Activated naive CD4-positive, alpha-beta T cell treated with anti-CD3 and anti-CD28 coated beads, Interleukin-2, amount 10 ng/mL, durations not matched to agents 7 days and 5 days (primary cell): ENCODE results near the gene CALML6.

Experiments used
- CTCF ChIA-PET: fragments of 350-600 bp; sonication (Branson Sonifier 250); formaldehyde crosslinking; loops from one replicate; lab custom pipeline; 2021; ENCODE audit warnings: antibody characterized with exemption; lab: Charles Lee
- DNase-seq: peaks from one replicate; pipeline ENCODE4 v3.0.0-alpha.2; 2020
- H3K27ac Mint-ChIP-seq: one replicate; pipeline ENCODE4 v1.8.0; 2021; ENCODE audit warnings: mild to moderate bottlenecking, moderate library complexity, mixed read lengths
- H3K27me3 Mint-ChIP-seq: one replicate; pipeline ENCODE4 v1.8.0; 2021; ENCODE audit warnings: mild to moderate bottlenecking, mixed read lengths
- H3K36me3 Mint-ChIP-seq: one replicate; pipeline ENCODE4 v1.8.0; 2021; ENCODE audit warnings: mixed read lengths
- H3K4me1 Mint-ChIP-seq: one replicate; pipeline ENCODE4 v1.8.0; 2021; ENCODE audit warnings: mixed read lengths
- H3K4me3 Mint-ChIP-seq: one replicate; pipeline ENCODE4 v1.8.0; 2021; ENCODE audit warnings: mild to moderate bottlenecking, moderate library complexity, mixed read lengths
- H3K9me3 Mint-ChIP-seq: one replicate; pipeline ENCODE4 v1.8.0; 2021; ENCODE audit warnings: mixed read lengths

Gene CALML6

GRCh38 chr1:1943834-1944570 lies 28.9 kb downstream of the CALML6 start:
- Mint-ChIP-seq H3K27me3 (peaks cover 4% of the 10 kb centered on the region), H3K36me3 (no peaks in the 10 kb centered on the region), H3K4me3 (no peak overlapping the region), H3K9me3 (no peaks in the 10 kb centered on the region), H3K27ac (no peak overlapping the region), H3K4me1 (no peaks in the 10 kb centered on the region)
- peak; percentile 68 for DNase-seq
- CTCF ChIA-PET, result interaction anchor here (0.7 to 2.8 kb wide), 3 partner anchors 9 to 101 kb away, joined by 3 to 33 read pairs (median 4); no protein-coding TSS in a partner anchor

GRCh38 chr1:1945782-1946393 lies 30.8 kb downstream of the CALML6 start:
- Mint-ChIP-seq H3K4me3 (no peak overlapping the region), H3K9me3 (peaks cover 6% of the 10 kb centered on the region), H3K27me3 (peaks cover 4% of the 10 kb centered on the region), H3K4me1 (no peaks in the 10 kb centered on the region), H3K27ac (no peak overlapping the region), H3K36me3 (no peaks in the 10 kb centered on the region)
- no peak for DNase-seq
- CTCF ChIA-PET, result interaction anchor here (0.7 kb wide), 1 partner anchor 99 kb away, joined by 3 read pairs; no protein-coding TSS in a partner anchor

GRCh38 chr1:1946540-1946939 lies 31.5 kb downstream of the CALML6 start:
- H3K4me3 Mint-ChIP-seq, result no peak overlapping the region
- H3K36me3 Mint-ChIP-seq, result no peaks in the 10 kb centered on the region
- CTCF ChIA-PET, result interaction anchor here (0.7 kb wide), 1 partner anchor 98 kb away, joined by 3 read pairs; no protein-coding TSS in a partner anchor
- DNase-seq, result no peak
- H3K9me3 Mint-ChIP-seq, result peaks cover 13% of the 10 kb centered on the region
- H3K27ac Mint-ChIP-seq, result no peak overlapping the region
- peaks cover 4% of the 10 kb centered on the region for H3K27me3 Mint-ChIP-seq
- H3K4me1 Mint-ChIP-seq, result no peaks in the 10 kb centered on the region

- Mint-ChIP-seq H3K4me3 (no peak overlapping the region), H3K9me3 (peaks cover 15% of the 10 kb centered on the region), H3K27ac (no peak overlapping the region), H3K27me3 (peaks cover 4% of the 10 kb centered on the region), H3K36me3 (no peaks in the 10 kb centered on the region), H3K4me1 (no peaks in the 10 kb centered on the region)
- CTCF ChIA-PET, result interaction anchor here (0.8 to 1.6 kb wide), 2 partner anchors 97 to 99 kb away, joined by 3 to 7 read pairs; no protein-coding TSS in a partner anchor
- DNase-seq, result no peak
These were observed 32.4 kb downstream of the CALML6 start for GRCh38 chr1:1947493-1947892.

- Mint-ChIP-seq H3K4me1 (no peaks in the 10 kb centered on the region), H3K9me3 (peaks cover 15% of the 10 kb centered on the region), H3K4me3 (no peak overlapping the region), H3K27me3 (peaks cover 3% of the 10 kb centered on the region), H3K36me3 (no peaks in the 10 kb centered on the region), H3K27ac (no peak overlapping the region)
- CTCF ChIA-PET, result interaction anchor here (1.6 kb wide), 1 partner anchor 96 kb away, joined by 7 read pairs; no protein-coding TSS in a partner anchor
- DNase-seq, result no peak
These were observed 33.7 kb downstream of the CALML6 start for GRCh38 chr1:1948783-1949182.

GRCh38 chr1:1950940-1951339 lies 35.9 kb downstream of the CALML6 start:
- DNase-seq, result no peak
- no peak overlapping the region for H3K27ac Mint-ChIP-seq

GRCh38 chr1:1954015-1954414 lies 39.0 kb downstream of the CALML6 start:
- Mint-ChIP-seq H3K27ac (no peak overlapping the region), H3K27me3 (peaks cover 14% of the 10 kb centered on the region), H3K9me3 (peaks cover 18% of the 10 kb centered on the region), H3K4me3 (no peak overlapping the region), H3K36me3 (no peaks in the 10 kb centered on the region), H3K4me1 (peaks cover 4% of the 10 kb centered on the region)
- no peak for DNase-seq
- CTCF ChIA-PET, result no interaction called here

More at GRCh38 chr1:1950940-1951339, 35.9 kb downstream of the CALML6 start:
- H3K9me3 Mint-ChIP-seq, result peaks cover 18% of the 10 kb centered on the region
- no peak overlapping the region for H3K4me3 Mint-ChIP-seq
- no peaks in the 10 kb centered on the region for H3K36me3 Mint-ChIP-seq
- no peaks in the 10 kb centered on the region for H3K27me3 Mint-ChIP-seq
- peaks cover 4% of the 10 kb centered on the region for H3K4me1 Mint-ChIP-seq
- CTCF ChIA-PET, result no interaction called here

- Mint-ChIP-seq H3K27ac (peak overlapping the region; percentile 64), H3K4me1 (peaks cover 4% of the 10 kb centered on the region), H3K27me3 (peaks cover 22% of the 10 kb centered on the region), H3K36me3 (no peaks in the 10 kb centered on the region), H3K9me3 (peaks cover 18% of the 10 kb centered on the region), H3K4me3 (no peak overlapping the region)
- CTCF ChIA-PET, result interaction anchor here (1.6 to 1.9 kb wide), 2 partner anchors 89 to 92 kb away, joined by 4 to 11 read pairs; no protein-coding TSS in a partner anchor
- DNase-seq, result no peak
These were observed 39.9 kb downstream of the CALML6 start for GRCh38 chr1:1954831-1955441.

GRCh38 chr1:1955621-1956094 lies 40.6 kb downstream of the CALML6 start:
- peaks cover 4% of the 10 kb centered on the region for H3K4me1 Mint-ChIP-seq
- H3K27me3 Mint-ChIP-seq, result peaks cover 29% of the 10 kb centered on the region
- no peak overlapping the region for H3K27ac Mint-ChIP-seq
- H3K9me3 Mint-ChIP-seq, result peaks cover 14% of the 10 kb centered on the region
- CTCF ChIA-PET, result interaction anchor here (1.6 to 1.9 kb wide), 2 partner anchors 89 to 91 kb away, joined by 4 to 11 read pairs; no protein-coding TSS in a partner anchor
- DNase-seq, result no peak
- no peaks in the 10 kb centered on the region for H3K36me3 Mint-ChIP-seq
- no peak overlapping the region for H3K4me3 Mint-ChIP-seq

- Mint-ChIP-seq H3K27me3 (peaks cover 33% of the 10 kb centered on the region), H3K27ac (no peak overlapping the region), H3K9me3 (peaks cover 10% of the 10 kb centered on the region), H3K4me3 (no peak overlapping the region), H3K4me1 (peaks cover 4% of the 10 kb centered on the region), H3K36me3 (no peaks in the 10 kb centered on the region)
- no peak for DNase-seq
- CTCF ChIA-PET, result interaction anchor here (1.6 to 1.9 kb wide), 2 partner anchors 88 to 90 kb away, joined by 4 to 11 read pairs; no protein-coding TSS in a partner anchor
These were observed 41.0 kb downstream of the CALML6 start for GRCh38 chr1:1956101-1956500.

- Mint-ChIP-seq H3K36me3 (no peaks in the 10 kb centered on the region), H3K4me1 (peaks cover 4% of the 10 kb centered on the region), H3K27me3 (peaks cover 41% of the 10 kb centered on the region), H3K9me3 (peaks cover 3% of the 10 kb centered on the region), H3K27ac (no peak overlapping the region), H3K4me3 (no peak overlapping the region)
- CTCF ChIA-PET, result interaction anchor here (1.6 to 1.9 kb wide), 2 partner anchors 87 to 90 kb away, joined by 4 to 11 read pairs; no protein-coding TSS in a partner anchor
- no peak for DNase-seq
These were observed 41.8 kb downstream of the CALML6 start for GRCh38 chr1:1956586-1957532.

- no peak for DNase-seq
- CTCF ChIA-PET, result no interaction called here
- no peaks in the 10 kb centered on the region for H3K36me3 Mint-ChIP-seq
- H3K4me3 Mint-ChIP-seq, result no peak overlapping the region
- peaks cover 3% of the 10 kb centered on the region for H3K9me3 Mint-ChIP-seq
- no peak overlapping the region for H3K27ac Mint-ChIP-seq
- H3K27me3 Mint-ChIP-seq, result peaks cover 48% of the 10 kb centered on the region
- peaks cover 4% of the 10 kb centered on the region for H3K4me1 Mint-ChIP-seq
These were observed 42.5 kb downstream of the CALML6 start for GRCh38 chr1:1957533-1957961.

GRCh38 chr1:1958071-1958541 lies 43.0 kb downstream of the CALML6 start:
- CTCF ChIA-PET, result interaction anchor here (1.4 to 6.3 kb wide), 2 partner anchors 87 to 134 kb away, joined by 4 to 105 read pairs; no protein-coding TSS in a partner anchor
- Mint-ChIP-seq H3K9me3 (peaks cover 3% of the 10 kb centered on the region), H3K36me3 (no peaks in the 10 kb centered on the region), H3K4me1 (peaks cover 4% of the 10 kb centered on the region), H3K27ac (no peak overlapping the region), H3K27me3 (peaks cover 48% of the 10 kb centered on the region), H3K4me3 (no peak overlapping the region)
- no peak for DNase-seq
